ENCODE measurements around the gene USP38. TPM values are rescaled to one million over a fixed set of nuclear protein-coding genes. Genes with fewer than 3 reads are reported as not detected.
"Not testable (repeated sequence)": the region's sequence is repeated elsewhere in the genome, so short reads cannot be mapped to it uniquely, and the experiment has no call there.

The USP38 gene
- total RNA-seq, 1 donor from 2014 or later: 28.2 TPM

DNA sequence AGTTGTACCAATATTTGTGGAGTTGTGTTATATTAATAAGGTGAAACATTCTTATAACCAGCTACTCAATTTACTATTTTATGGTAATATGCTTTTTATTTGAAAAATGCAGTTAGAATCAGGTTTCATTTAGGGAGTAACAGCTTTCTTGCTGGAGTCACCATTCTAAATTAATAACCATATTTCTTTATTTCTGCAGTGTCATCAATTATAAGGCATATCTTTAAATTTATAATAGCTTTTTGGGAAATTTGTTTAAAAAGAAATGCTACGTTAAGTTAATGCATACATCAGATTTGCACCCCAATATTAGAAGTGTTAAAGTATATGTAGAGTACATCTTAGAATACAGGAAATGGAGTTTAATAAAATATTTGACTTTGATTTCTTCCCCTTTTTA lies 18.9 kb downstream of the USP38 start:
- DNase-seq (ENCODE audit: low spot score): no peak

DNA sequence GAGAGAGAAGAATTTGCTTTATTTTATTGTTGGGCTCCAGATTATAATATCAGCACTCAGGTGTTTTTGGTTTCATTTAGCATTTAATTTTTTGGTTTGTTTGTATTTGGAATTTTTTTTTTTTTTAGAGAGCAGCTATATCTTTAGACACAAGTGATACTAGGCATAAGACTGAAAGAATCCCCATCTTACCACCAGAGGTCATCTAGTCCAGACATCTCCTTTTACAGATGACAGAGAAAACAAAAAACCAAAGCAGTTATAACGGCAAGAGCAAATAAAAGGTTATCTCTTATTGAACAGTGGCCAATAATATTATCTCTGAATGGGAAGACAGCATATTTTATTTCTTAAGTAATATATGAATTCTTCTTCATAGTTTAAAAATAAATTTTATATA lies 22.8 kb downstream of the USP38 start:
- peak; percentile 59 for DNase-seq (ENCODE audit: low spot score)

DNA sequence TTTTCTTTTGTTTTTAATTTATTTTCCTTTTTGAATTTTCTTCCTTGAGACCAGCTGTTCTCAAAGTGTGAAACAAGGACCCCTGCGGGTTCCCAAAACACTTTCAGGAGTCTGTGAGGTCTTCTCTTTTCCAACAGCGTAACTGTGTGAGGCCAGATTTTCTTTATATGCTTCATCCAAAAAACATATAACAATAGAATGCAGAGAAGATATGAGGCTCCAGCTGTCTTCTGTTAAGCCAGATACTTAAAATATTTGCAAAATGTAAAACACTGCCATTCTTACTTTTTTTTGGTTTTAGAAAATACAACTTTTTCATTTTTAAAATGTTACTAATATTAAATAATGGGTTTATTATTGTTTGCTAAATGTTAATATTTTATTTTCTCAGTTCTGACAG lies 27.8 kb downstream of the USP38 start:
- DNase-seq (ENCODE audit: low spot score): no peak

DNA sequence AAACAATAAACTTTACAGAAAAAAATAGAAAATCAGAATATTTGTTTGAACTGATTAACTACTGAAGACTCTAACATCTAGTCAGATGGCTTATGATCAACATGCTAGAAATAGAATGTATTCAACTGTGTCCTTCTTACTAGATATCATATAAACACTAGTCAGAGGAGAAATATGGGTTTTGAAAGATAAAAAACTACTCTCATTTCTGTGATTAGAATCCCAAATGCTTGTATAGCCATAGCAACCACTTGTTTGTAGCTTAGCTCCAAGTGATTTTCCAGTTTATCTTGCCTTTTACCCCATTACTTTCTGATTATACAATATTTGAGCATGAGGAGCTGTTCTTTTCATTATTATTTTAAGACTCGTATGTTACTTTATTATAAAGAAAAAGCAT lies 31.2 kb downstream of the USP38 start:
- DNase-seq (ENCODE audit: low spot score): no peak

DNA sequence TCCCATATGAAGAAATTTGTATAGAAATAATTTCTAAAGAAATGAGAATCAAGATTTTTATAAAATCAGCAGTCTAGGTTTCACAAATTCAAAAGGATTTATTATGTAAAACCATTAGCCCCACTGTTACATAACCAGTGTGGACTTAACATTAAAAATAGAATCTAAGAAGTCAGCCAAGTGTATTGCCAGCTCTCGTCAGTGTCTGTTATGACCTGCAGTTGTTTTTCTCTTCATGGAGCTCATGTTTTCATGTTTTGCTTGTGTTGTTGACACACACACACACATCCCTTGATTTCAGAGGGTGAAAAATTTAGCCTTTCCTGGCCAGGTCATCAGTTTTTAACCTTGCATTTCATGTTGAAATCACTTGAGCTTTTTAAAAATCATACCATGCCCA lies 39.5 kb downstream of the USP38 start:
- no peak for DNase-seq (ENCODE audit: low spot score)

DNA sequence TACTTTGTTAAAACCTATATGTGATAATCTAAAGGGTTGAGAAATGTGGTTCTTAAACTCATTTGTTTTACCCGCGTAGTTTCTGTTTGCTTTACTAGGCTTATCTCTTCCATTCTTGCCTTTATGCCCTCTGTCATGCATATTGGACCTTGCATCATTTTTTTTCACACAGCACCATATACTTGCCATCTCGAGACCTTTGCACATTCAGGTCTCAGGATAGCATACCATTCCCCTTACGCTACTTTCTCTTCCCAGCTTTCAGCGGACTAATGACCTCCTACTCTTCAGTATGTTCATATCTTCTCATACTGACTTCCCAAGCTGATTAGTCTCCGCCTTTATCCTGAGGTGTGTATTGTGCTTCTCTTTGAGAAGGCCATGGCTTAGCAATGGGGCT lies 40.5 kb downstream of the USP38 start:
- no peak for DNase-seq (ENCODE audit: low spot score)

DNA sequence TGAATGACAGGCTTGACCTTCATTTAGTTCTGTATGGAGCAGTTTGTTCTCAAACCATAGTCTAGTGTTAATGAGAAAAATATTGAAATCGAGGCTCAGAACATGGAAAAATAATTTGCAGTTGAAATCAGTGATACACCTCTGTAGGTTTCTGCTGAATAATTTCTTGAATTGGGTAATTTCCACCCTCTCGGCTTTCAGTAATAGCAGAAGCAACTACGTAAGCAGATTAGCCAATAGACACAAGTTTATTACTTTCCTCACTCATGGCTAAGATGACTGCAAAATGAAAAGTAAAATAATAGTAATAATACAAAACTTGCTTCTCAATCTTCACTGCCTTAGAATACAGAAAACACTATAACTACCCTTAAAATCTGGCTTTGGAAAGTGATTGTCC lies 46.0 kb downstream of the USP38 start:
- no peak for DNase-seq (ENCODE audit: low spot score)

DNA sequence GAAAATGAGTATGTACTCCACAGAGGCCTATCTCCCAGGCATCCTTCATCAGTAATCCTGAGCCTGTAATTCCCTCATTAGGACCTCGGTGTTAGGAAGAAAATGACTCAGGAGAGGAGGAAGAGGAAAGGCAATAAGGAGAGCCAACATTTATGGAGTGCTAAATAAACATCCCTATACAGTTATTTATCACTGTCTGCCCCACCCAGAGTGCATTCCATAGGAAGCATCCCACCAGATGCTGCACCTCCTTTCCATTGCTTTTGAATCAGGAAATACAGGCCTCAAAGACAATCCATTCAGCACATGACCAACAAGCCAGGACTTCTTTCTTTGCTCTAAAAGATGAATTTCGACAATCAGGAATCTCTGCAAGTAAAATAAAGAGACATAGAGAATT lies 47.6 kb downstream of the USP38 start:
- DNase-seq (ENCODE audit: low spot score): no peak

DNA sequence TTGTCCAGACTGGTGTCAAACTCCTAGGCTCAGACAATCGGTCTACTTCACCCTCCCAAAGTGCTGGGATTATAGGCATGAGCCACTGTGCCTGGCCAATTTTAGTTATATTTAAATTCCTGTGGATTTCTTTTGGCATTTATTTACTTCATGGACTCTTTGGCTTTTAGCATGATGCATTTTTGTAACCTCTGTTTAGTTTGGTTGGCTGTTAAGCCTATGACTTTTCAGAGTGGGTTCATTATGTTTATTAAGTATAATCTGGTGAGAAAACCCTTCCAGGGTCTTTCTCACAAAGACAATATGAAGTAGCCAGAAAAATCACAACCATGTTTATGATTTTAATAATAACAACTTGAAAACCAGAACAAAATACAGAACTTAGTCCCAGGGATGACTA lies 49.4 kb downstream of the USP38 start:
- no peak for DNase-seq (ENCODE audit: low spot score)

DNA sequence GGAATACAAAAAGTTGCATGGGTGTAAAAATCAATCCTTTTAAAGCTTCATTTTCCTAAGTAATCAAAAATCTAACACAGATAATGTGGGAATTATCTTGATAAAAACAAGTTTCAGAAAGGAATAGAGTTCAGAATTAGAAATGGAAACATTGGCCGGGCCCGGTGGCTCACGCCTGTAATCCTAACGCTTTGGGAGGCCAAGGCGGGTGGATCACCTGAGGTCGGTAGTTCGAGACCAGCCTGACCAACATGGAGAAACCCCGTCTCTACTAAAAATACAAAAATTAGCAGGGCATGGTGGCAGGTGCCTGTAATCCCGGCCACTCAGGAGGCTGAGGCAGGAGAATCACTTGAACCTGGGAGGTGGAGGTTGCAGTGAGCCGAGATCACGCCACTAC lies 52.5 kb downstream of the USP38 start:
- not testable (repeated sequence) for DNase-seq (ENCODE audit: low spot score)

DNA sequence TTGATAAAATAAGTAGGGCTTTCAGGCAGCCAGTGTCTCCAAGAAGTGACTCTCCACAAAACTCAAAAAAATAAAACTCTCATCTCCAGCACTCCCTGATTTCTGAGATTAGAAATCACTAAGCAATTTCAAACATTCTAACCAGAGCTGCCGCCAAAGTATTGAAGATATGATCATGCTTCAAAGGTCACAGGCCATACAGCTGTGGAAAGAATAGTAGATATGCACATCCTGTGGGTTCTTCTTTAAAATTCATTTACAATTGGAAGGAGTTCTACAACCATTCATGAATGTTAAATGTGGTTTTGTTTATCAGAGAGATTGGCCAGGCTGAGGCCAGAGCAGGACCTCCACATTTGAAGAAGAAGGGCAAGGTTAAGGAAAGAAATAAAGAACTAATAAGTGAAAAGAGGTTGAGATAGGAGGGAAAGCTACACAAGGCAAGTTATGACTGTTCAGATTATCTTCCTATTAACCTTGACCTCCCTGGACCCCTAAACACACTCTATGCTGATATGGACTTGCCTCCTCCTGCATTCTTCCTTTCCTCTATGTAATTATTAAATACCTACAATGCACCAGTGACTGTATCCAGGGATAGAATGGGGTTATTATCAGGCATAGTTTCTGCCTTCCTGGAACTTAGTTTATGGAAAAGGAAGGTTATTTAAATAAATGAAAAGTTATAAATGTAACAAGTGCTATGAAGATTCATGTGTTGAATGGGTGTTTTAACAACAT lies 56.4 kb downstream of the USP38 start:
- no peak for DNase-seq (ENCODE audit: low spot score)

DNA sequence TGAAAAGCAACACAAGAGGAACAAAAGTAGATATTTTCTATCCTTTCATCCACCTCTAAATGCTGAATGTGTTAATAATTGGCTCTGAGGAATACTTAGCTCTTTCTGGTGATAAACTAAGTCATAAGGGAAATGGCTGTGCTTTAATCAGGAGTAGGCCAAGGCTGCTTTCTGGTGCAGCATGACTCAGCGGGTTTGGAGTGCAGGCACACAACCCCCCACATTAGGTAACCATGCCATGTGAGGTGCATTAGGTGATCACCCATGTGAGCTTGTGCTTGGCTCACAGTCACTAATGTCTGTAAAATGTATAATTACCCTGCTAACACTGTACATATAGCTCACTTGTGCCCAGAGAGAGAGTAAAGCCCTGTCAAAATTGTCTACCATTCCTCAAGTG lies 57.2 kb downstream of the USP38 start:
- DNase-seq (ENCODE audit: low spot score): no peak

DNA sequence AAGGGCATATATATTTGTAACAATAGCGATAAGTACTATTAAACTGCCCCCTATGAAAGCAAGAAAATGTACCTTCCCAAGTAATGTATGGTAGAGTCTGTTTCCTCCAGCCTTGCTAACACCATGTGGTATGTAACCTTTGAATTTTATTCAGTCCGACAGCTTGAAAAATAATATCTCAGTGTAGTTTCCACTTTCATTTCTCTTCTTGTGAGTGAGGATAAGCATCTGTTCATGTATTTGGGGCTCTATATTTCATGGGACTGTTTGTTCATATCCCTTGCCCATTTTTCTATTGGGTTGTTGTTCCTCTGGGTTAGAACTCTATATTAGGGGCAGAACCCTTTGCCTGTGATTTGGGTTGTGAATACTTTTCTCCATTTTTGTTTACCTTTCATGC lies 58.3 kb downstream of the USP38 start:
- DNase-seq (ENCODE audit: low spot score): no peak

DNA sequence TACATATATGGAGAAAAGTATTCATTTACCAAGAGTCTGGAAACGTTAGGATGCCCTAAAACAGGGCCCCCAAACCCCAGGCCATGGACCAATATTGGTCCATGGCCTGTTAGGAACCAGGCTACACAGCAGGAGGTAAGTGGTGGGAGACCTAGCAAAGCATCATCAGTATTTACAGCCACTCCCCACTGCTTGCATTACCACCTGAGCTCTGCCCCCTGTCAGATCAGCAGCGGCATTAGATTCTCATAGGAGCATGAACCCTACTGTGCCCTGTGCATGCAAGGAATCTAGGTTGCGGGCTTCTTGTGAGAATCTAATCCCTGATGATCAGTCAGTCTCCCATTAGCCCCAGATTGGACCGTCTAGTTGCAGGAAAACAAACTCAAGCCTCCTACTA lies 62.3 kb downstream of the USP38 start:
- no peak for DNase-seq (ENCODE audit: low spot score)

DNA sequence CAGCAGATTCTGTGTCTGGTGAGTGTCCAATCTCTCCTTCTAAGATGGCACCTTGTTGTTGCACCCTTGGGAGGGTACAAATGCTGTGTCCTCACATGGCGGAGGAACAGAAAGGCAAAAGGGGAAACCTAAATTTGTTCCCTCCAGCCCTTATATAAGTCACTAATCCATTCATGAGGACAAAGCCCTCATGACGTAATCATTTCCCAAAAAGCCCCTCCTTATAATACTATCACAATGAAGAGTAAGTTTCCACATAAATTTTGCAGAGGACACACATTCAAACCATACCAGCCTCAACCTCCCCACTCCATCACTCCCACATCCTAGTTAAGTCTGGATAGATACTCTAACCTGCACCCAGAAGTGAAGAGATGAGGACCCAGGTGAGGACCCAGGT lies 63.1 kb downstream of the USP38 start:
- no peak for DNase-seq (ENCODE audit: low spot score)

DNA sequence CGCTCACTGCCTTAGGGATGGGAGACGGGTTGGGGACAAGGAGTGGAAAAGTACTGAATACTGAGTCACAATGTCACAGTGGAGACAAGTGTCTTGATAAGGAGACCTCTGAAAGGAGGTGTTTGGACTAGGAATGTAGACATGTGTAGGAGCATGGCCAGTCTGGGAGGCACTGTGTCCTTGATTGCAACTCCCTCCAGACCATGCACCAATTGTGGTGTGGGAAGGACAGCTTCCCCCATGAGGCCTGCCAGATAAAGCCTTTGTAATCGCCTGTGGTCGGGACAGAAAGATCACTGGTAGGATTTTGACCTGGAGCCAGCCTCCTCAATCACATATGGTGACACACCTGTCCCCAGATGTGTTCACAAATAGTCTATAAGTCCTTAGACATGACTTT lies 64.1 kb downstream of the USP38 start:
- DNase-seq (ENCODE audit: low spot score): no peak

DNA sequence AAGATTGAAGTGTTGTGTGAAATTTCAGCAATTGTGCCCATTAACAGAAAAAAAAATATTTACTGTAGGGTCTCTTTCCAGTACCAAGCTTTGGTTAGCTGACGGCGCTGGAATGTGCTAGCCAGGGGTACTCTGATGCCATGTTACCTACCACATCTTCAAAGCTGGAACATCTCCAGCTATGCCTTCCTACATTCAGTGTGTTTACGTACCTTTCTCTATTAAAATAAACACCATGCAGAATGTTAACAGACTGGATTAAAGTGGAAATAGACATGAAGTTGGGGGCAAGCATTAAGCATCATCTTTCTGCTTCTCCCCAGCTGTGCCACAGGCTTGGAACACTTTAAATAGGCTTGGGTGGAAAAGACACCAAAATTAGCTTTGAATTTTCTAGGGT lies 65.9 kb downstream of the USP38 start:
- no peak for DNase-seq (ENCODE audit: low spot score)

DNA sequence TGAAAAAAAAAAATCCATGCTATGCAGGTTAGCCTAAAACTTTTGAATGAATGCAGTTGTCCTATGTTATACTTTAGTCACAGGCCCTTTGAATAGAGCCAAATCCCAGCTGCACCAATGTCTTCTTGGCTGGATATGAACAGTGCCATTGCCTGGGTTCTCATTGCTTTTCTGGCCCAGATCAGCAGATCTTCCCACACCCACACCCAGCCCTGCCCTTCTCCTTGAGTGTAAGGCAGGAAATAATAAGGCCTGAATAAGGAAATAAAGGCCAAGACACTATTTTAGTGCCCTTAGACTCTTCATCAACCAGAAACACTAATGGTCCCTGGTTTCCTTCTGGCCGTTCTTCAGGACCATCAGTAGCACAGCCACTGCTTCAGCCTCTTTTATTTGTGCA lies 66.6 kb downstream of the USP38 start:
- DNase-seq (ENCODE audit: low spot score): no peak

DNA sequence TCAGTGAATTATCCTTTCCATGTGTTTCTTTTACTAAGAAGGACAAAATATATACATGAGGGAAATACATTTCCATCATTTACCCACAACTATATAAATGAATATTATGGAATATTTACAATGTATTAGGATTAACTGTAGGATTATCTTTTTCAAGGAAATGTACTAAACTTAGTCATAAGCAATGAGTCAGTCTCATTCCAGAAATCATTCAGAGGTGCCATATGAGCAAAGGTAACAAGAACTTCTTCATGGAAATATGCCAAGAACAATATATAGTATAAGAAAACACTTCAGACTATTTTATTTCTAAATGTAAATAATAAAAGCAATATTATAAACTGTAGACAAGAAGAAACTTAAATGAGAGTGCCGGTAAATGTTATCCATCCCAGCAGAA lies 67.1 kb downstream of the USP38 start:
- DNase-seq (ENCODE audit: low spot score): no peak

DNA sequence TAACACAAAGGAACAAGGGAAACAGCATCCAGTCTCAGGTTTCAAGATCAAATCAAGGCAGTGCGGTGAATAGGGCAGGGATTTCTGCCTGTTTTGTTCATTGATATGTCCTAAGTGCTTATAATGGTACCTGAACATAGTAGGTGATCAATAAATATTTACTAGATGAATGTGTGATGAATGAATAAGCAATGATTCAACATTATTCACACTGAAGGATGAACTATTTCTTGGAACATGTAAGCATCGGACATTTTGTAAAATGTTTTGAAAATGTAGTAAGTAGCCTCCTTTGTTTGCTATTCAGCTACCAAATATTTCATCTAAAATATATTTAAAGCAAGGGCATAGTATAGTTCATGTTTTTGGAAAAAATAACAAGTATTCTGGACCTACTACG lies 67.8 kb downstream of the USP38 start:
- DNase-seq (ENCODE audit: low spot score): no peak

DNA sequence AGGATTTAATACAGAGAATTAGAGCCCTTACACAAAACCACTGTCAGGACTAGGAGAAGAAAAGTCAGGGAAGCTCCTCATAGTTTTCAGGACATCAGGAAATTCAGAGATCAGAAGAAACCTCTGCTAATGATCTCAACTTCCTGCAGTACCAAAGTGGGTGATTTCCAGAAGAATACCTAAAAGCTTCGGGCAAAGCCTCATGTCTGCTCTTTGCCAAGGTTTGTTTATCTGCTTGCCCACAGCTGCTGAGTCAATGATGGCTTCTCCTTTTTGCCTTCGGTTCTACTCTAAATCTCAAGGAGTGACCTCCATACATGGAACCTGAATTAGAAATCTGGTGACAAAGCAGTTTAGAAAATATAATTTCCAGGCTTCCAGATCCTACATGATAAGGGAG lies 68.4 kb downstream of the USP38 start:
- no peak for DNase-seq (ENCODE audit: low spot score)

DNA sequence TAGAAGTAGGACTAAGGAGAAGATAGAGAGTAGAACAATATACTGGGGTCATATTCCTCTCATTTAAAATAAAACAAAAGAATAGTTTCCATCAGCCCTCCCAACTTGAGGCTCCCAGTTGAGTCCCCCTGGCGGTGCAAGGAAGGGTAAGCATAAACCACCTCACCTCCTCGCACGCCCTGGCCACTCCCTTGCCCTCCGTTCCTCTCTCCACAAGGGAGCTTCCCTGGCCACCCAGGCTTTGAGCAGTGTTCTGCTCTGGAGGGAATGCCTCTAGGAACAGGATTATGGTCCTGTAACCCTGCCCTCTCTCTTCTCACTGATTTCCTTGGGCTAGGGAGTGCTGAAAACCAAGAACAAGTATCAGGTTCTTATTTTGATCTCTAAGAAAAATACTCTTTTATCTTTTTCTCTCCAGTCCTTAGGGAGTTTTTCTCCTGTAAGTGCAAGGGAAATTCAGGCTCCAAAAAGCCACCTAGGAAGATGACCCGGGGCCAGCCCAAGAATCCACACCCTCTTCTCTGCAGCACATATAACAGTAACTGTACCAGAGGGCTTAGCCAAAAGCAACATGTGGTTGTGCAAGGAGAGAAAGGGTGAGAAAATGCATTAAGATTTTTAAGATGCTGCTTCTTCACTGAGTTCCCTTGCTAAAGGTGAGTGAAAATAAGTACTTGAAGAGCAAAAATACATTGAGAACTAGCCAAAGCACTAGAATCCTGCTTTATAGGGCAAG lies 69.9 kb downstream of the USP38 start:
- DNase-seq (ENCODE audit: low spot score): no peak

DNA sequence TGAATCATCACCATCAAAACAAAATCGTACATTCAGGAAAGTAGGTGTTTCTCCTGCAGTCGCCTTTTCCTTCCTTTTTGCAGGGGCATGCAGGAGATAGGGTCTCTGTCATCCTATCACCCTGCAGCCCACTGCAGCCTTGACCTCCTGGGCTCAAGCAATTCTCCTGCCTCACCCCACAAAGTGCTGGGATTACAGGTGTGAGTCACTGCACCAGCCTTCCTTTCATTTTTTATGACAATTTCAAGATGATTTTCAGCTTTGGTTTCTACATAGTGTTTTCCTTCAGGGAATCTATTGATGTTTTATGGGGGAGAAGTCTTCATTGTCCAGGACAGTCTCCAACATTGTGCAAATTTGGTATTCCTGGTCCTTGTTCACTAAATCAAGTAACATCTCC lies 71.7 kb downstream of the USP38 start:
- no peak for DNase-seq (ENCODE audit: low spot score)

DNA sequence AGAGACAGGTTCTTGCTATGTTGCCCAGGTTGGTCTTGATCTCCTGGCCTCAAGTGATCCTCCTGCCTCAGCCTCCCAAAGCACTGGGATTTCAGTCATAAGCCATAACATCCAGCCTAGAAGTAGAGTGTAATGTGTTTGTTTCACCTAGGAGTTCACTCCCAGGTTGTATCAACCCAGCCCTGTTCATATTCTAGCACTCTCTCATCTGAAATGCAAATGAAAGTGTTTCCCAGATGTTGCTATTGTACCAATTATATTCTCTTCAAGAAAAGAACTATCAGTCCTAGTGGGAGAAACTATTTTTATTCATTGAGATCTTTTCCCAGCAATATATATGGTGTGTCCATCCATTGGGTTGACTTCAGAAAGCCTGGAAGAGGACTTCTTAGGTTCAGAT lies 72.6 kb downstream of the USP38 start:
- DNase-seq (ENCODE audit: low spot score): no peak

Data from umbilical cord (tissue), 2 donors.